PC-3 (cell line): ENCODE data around the gene SH3GL3. TPM values are rescaled to one million over a fixed set of nuclear protein-coding genes. Genes with fewer than 3 reads are reported as not detected.

Experiments
- ATAC-seq: fragments of 200-7000 bp; cut with Tn5 transposase; 2 replicates; pipeline ENCODE4 v1.9.1; 2020; ENCODE audit warnings: mild to moderate bottlenecking, moderate library complexity
- BruUV-seq: library from RNA; stranded (reverse); fragments of 400-500 nt; replicated peaks from 2 replicates; lab custom pipeline; 2021; lab: Mats Ljungman, UMichigan
- CTCF ChIA-PET: fragments of 300-600 bp; sonication (Branson Sonifier 250); formaldehyde crosslinking; loops from one replicate; lab custom pipeline; 2022; ENCODE audit warnings: antibody characterized with exemption; lab: Charles Lee
- POLR2A ChIA-PET: fragments of 300-600 bp; sonication (Branson Sonifier 250); formaldehyde crosslinking; loops from one replicate; lab custom pipeline; 2022; ENCODE audit warnings: antibody characterized with exemption; ENCODE audit not compliant: unreplicated experiment; lab: Charles Lee
- DNase-seq: peaks from one replicate; pipeline ENCODE4 v3.0.0-alpha.2; 2015
- H2AFZ ChIP-seq: fragments of 300-600 bp; sonication (generic); 2 replicates; pipeline ENCODE4 v1.6.0; 2016; ENCODE audit warnings: antibody characterized with exemption, low read length
- H3F3A ChIP-seq: fragments of 300-600 bp; sonication (generic); one replicate; pipeline ENCODE4 v1.6.0; 2017; ENCODE audit warnings: antibody characterized with exemption, low read length, control low read depth, mild to moderate bottlenecking; ENCODE audit not compliant: unreplicated experiment
- H3K27ac ChIP-seq: fragments of 300-600 bp; sonication (generic); 2 replicates; pipeline ENCODE4 v1.5.1; 2016; ENCODE audit warnings: mild to moderate bottlenecking, low read length
- H3K27me3 ChIP-seq: fragments of 300-600 bp; sonication (generic); 2 replicates; pipeline ENCODE4 v1.6.1; 2016; ENCODE audit warnings: low read length, mixed read lengths
- H3K36me3 ChIP-seq: fragments of 300-600 bp; sonication (generic); 2 replicates; pipeline ENCODE4 v1.6.1; 2016; ENCODE audit warnings: low read depth, mixed run types, low read length, mixed read lengths
- H3K4me1 ChIP-seq: fragments of 300-600 bp; sonication (generic); 2 replicates; pipeline ENCODE4 v1.5.1; 2016; ENCODE audit warnings: low read length; ENCODE audit not compliant: insufficient read depth
- H3K4me2 ChIP-seq: fragments of 300-600 bp; sonication (generic); 2 replicates; pipeline ENCODE4 v1.6.0; 2016; ENCODE audit warnings: low read length
- H3K4me3 ChIP-seq: fragments of 300-600 bp; sonication (generic); 2 replicates; pipeline ENCODE4 v1.5.1; 2016; ENCODE audit warnings: mild to moderate bottlenecking, low read length, mixed read lengths
- H3K79me2 ChIP-seq: fragments of 300-600 bp; sonication (generic); 2 replicates; pipeline ENCODE4 v1.6.1; 2017; ENCODE audit warnings: low read length, mixed read lengths
- H3K9ac ChIP-seq: fragments of 300-600 bp; sonication (generic); 2 replicates; pipeline ENCODE4 v1.6.0; 2016; ENCODE audit warnings: mild to moderate bottlenecking, low read length
- H3K9me2 ChIP-seq: fragments of 300-600 bp; sonication (generic); replicated peaks from 2 replicates; pipeline ENCODE4 v1.6.1; 2016; ENCODE audit warnings: mixed run types, low read length, mixed read lengths
- H3K9me3 ChIP-seq: fragments of 300-600 bp; sonication (generic); 2 replicates; pipeline ENCODE4 v1.6.1; 2016; ENCODE audit warnings: low read length, mixed read lengths
- H4K20me1 ChIP-seq: fragments of 300-600 bp; sonication (generic); 2 replicates; pipeline ENCODE4 v1.6.1; 2016; ENCODE audit warnings: low read length, mixed read lengths
- CTCF ChIP-seq: fragments of 300-600 bp; sonication (generic); conservative IDR thresholded peaks from 2 replicates; pipeline ENCODE4 v1.5.1; 2017; ENCODE audit warnings: antibody characterized with exemption, low read depth, mild to moderate bottlenecking, low read length
- EZH2 ChIP-seq: fragments of 300-600 bp; sonication (generic); IDR thresholded peaks from one replicate; pipeline ENCODE4 v1.6.1; 2017; ENCODE audit warnings: antibody characterized with exemption, mild to moderate bottlenecking, low read length; ENCODE audit not compliant: unreplicated experiment
- EZH2phosphoT487 ChIP-seq: fragments of 300-600 bp; sonication (generic); IDR thresholded peaks from 2 replicates; pipeline ENCODE4 v1.6.1; 2018; ENCODE audit warnings: mild to moderate bottlenecking, antibody characterized with exemption, low read length, borderline replicate concordance
- intact Hi-C: fragments of 100-400 bp; cut with micrococcal nuclease; formaldehyde crosslinking; loops from 2 replicates; pipeline ENCODE4 v1.9.0; 2023
- total RNA-seq: library from RNA; depleted of rRNA; stranded (reverse); fragments of >200 nt; gene quantifications from 2 replicates; pipeline ENCODE4 v1.2.3, GENCODE V29; 2014

Gene SH3GL3
- total RNA-seq, 1 experiment from 2014 or later: 3.6 TPM

GRCh38 chr15:83436513-83437158 is 10.5 kb upstream of the SH3GL3 start:
- BruUV-seq: no TSS peak
- H3K79me2 ChIP-seq: no peaks in the 10 kb centered on the region
- H3K27ac ChIP-seq: no peak overlapping the region
- intact Hi-C loops: loop anchor here (1.0 to 5.0 kb wide), 2 partner anchors 54 to 188 kb away; no protein-coding TSS in a partner anchor
- ChIA-PET CTCF (interaction anchor here (0.5 to 2.6 kb wide), 3 partner anchors 10 to 189 kb away, joined by 3 to 20 read pairs (median 6); partner anchors contain the start of gene SH3GL3), POLR2A (no interaction called here)
- H3K9me2 ChIP-seq: no peaks in the 10 kb centered on the region
- H3F3A ChIP-seq: no peaks in the 10 kb centered on the region
- peaks cover 23% of the 10 kb centered on the region for H3K4me1 ChIP-seq
- H3K36me3 ChIP-seq: no peaks in the 10 kb centered on the region
- DNase-seq (peak; percentile 83), ATAC-seq (peak; percentile 76)
- H3K9me3 ChIP-seq: no peaks in the 10 kb centered on the region
- no peak overlapping the region for H2AFZ ChIP-seq
- no peaks in the 10 kb centered on the region for H3K27me3 ChIP-seq
- TF ChIP-seq EZH2phosphoT487 (no peak), CTCF (peak; percentile 83), EZH2 (no peak)
- no peak overlapping the region for H3K4me3 ChIP-seq
- no peak overlapping the region for H3K9ac ChIP-seq
- no peaks in the 10 kb centered on the region for H4K20me1 ChIP-seq
- no peak overlapping the region for H3K4me2 ChIP-seq

- Histone ChIP-seq H3K9me2 (no peaks in the 10 kb centered on the region), H3K27ac (no peak overlapping the region), H3K9ac (no peak overlapping the region), H3K4me1 (no peaks in the 10 kb centered on the region), H2AFZ (no peak overlapping the region), H3K4me2 (no peak overlapping the region), H3K9me3 (no peaks in the 10 kb centered on the region), H4K20me1 (no peaks in the 10 kb centered on the region), H3K27me3 (no peaks in the 10 kb centered on the region), H3K36me3 (no peaks in the 10 kb centered on the region), H3K79me2 (no peaks in the 10 kb centered on the region), H3F3A (no peaks in the 10 kb centered on the region), H3K4me3 (no peak overlapping the region)
- intact Hi-C loops: no loop called here
- no TSS peak for BruUV-seq
- ATAC-seq (no peak), DNase-seq (no peak)
- ChIA-PET POLR2A (no interaction called here), CTCF (no interaction called here)
- no peak for TF ChIP-seq EZH2
- TF ChIP-seq EZH2phosphoT487: no peak
- TF ChIP-seq CTCF: no peak
Observed at GRCh38 chr15:83443076-83443847, 3.9 kb upstream of the SH3GL3 start.

- no peak for DNase-seq
- no peak overlapping the region for H2AFZ ChIP-seq
- ChIA-PET POLR2A (no interaction called here), CTCF (no interaction called here)
- H3K27ac ChIP-seq: no peak overlapping the region
- no peaks in the 10 kb centered on the region for H4K20me1 ChIP-seq
- ATAC-seq: no peak
- H3K4me1 ChIP-seq: no peaks in the 10 kb centered on the region; the same call in 1 of the 2 replicates
- intact Hi-C loops: no loop called here
- no peaks in the 10 kb centered on the region for H3K27me3 ChIP-seq
- no peaks in the 10 kb centered on the region for H3K9me2 ChIP-seq
- no peaks in the 10 kb centered on the region for H3F3A ChIP-seq
- H3K9me3 ChIP-seq: no peaks in the 10 kb centered on the region
- H3K4me3 ChIP-seq: no peak overlapping the region
- H3K36me3 ChIP-seq: no peaks in the 10 kb centered on the region
- BruUV-seq: no TSS peak
- TF ChIP-seq CTCF: no peak
- TF ChIP-seq EZH2: no peak
- no peak for TF ChIP-seq EZH2phosphoT487
- no peak overlapping the region for H3K9ac ChIP-seq
- H3K4me2 ChIP-seq: no peak overlapping the region
- no peaks in the 10 kb centered on the region for H3K79me2 ChIP-seq
Observed at GRCh38 chr15:83444936-83445335, 2.2 kb upstream of the SH3GL3 start.
